ENCODE measurements around the gene KLK15.
"Not testable (repeated sequence)": the region's sequence is repeated elsewhere in the genome, so short reads cannot be mapped to it uniquely, and the experiment has no call there.

Gene KLK15

GRCh38 chr19:50796128-50796633, 37.2 kb downstream of the KLK15 start:
- no peak for DNase-seq (ENCODE audit: low spot score)

GRCh38 chr19:50795664-50796073, 37.7 kb downstream of the KLK15 start:
- DNase-seq (ENCODE audit: low spot score) = no peak

GRCh38 chr19:50794876-50795663, 38.3 kb downstream of the KLK15 start:
- no peak for DNase-seq (ENCODE audit: low spot score)

- DNase-seq (ENCODE audit: low spot score) = no peak
These were observed 39.1 kb downstream of the KLK15 start for GRCh38 chr19:50794074-50794875.

GRCh38 chr19:50793558-50794065, 39.8 kb downstream of the KLK15 start:
- DNase-seq (ENCODE audit: low spot score) = no peak

GRCh38 chr19:50792272-50793250, 40.8 kb downstream of the KLK15 start:
- DNase-seq (ENCODE audit: low spot score) = no peak

GRCh38 chr19:50791594-50792271, 41.6 kb downstream of the KLK15 start:
- DNase-seq (ENCODE audit: low spot score) = no peak

GRCh38 chr19:50790922-50791467, 42.4 kb downstream of the KLK15 start:
- DNase-seq (ENCODE audit: low spot score) = no peak

GRCh38 chr19:50790396-50790795, 43.0 kb downstream of the KLK15 start, which contains the start of gene ACP4:
Gene ACP4 (plus strand): TSS chr19:50790415. CDS start chr19:50790415, 0 bp downstream.
- no peak for DNase-seq (ENCODE audit: low spot score)

- no peak for DNase-seq (ENCODE audit: low spot score)
These were observed 48.0 kb downstream of the KLK15 start for GRCh38 chr19:50785329-50785728.

- DNase-seq (ENCODE audit: low spot score) = no peak
These were observed 48.7 kb downstream of the KLK15 start for GRCh38 chr19:50784710-50785109.

- not testable (repeated sequence) for DNase-seq (ENCODE audit: low spot score)
These were observed 49.6 kb downstream of the KLK15 start for GRCh38 chr19:50783848-50784152.

- DNase-seq (ENCODE audit: low spot score) = no peak
These were observed 52.5 kb downstream of the KLK15 start for GRCh38 chr19:50780753-50781435.

- no peak for DNase-seq (ENCODE audit: low spot score)
These were observed 53.6 kb downstream of the KLK15 start for GRCh38 chr19:50779504-50780457.

GRCh38 chr19:50778906-50779430, 54.4 kb downstream of the KLK15 start:
- DNase-seq (ENCODE audit: low spot score) = no peak

- DNase-seq (ENCODE audit: low spot score) = no peak
These were observed 55.5 kb downstream of the KLK15 start for GRCh38 chr19:50777830-50778303.

GRCh38 chr19:50777261-50777660, 56.1 kb downstream of the KLK15 start:
- no peak for DNase-seq (ENCODE audit: low spot score)

GRCh38 chr19:50776131-50776530, 57.2 kb downstream of the KLK15 start:
- DNase-seq (ENCODE audit: low spot score) = no peak

Data from AG08396 (cell line).